HuH-7 (cell line): Measurements from ENCODE around the gene HSDL1.

Source experiments
- DNase-seq: peaks from one replicate; pipeline ENCODE4 v3.0.0; 2011; ENCODE audit warnings: low spot score

The HSDL1 gene

GRCh38 chr16:84144859-84145639, at the start of gene HSDL1, which contains the start of gene DNAAF1:
TSS of gene HSDL1 (minus strand) at chr16:84145177. CDS start at chr16:84131321, 13,856 bp downstream.
TSS of gene DNAAF1 (plus strand) at chr16:84145308. CDS start at chr16:84145441, 133 bp downstream.
- peak; percentile 95 for DNase-seq

DNA sequence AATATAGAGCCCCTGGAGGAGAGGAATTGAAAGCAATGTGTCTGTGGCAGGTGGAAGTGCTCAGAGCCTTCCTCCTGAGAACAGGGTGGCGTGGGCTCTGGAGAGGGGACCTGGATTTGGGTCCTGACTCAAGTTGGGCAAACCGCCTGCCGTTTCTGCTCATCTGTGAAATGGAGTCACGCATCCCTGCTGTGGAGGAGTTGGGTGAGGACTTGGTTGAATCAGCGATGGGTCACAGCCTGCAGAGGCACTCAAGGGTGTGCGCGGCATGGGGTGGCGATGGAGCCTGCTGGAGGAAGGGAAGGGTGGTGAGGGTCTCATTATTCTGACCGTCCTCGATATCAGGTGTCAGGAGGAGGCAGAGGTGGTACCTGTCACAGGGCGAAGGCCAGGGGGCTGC, 49.0 kb upstream of the HSDL1 start:
- DNase-seq, result no peak

- no peak for DNase-seq
These were observed 48.5 kb upstream of the HSDL1 start for GRCh38 chr16:84193480-84193879.

- no peak for DNase-seq
These were observed 46.5 kb upstream of the HSDL1 start for GRCh38 chr16:84191466-84191865.

DNA sequence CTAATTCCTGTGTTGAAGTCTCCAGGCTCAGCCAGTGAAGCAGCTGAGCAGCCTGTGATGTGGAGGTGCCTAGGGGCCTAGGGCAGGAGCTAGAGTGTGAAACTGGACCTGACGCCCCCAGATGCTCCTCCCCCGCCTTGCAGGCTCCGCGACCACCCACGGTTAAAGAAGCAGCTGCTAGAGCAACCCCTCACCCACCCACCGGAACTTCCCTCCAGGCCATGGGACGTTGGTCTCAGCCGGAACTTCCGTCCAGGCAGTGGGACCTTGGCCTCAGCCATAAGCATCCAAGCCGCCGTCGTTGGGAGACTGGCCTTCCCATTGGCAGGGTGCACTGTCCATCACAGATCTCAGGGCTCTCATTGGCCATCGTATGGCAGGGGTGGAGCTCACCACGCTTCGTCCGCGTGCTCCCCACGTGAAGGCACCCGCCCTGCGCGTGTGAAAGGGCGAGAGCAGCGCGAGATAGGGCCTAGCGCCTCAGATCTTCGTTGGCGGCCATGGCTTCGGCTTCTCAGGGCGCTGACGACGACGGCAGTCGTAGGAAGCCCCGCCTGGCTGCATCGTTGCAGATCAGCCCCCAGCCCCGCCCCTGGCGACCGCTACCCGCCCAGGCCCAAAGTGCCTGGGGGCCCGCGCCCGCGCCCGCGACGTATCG, 45.9 kb upstream of the HSDL1 start, which contains the start of gene ADAD2:
Gene ADAD2, plus strand, starts transcription at position 427 of the 658 bp plus-strand sequence. Its CDS starts 74 bp downstream, at position 501.
- DNase-seq, result no peak

DNA sequence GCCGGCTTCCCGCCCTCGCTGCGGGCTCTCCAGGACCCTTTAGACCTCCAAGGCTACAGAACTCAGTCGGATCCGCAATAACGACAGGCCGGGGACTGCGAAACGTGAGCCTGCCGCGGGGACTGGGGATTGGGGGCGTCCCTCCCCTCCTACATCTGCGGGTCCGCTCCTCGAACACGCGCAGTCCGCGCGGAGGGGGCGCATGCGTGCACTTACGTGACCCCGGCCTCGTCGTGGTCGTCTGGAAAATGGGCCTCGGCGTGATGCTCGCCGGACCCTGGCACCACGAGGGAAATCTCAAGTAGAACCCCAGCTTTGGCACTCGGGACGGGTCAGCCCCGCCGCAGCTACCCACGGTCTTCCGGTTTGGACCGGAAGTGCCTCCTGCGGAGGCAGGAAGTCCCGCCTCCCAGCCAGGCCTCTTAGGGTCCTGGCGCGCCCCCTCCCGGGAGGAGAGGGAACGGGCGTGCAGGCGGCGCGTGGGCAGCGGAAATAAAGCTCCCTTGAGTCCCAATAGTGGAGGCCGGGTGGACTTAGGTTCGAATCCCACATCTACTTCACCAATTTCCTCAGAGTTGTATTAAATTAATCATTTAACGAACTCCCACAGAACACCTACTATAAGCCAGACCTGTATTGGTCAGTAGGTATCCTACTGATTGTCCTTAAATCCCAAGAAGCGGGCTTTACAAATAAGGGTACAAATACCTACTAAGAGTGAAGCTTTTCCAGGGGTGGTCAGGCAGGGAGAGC, 41.9 kb upstream of the HSDL1 start, which contains the start of gene TAF1C:
Gene TAF1C, minus strand, starts transcription at position 373 of the 753 bp plus-strand sequence. CDS start 2,069 bp downstream, outside the sequence.
- DNase-seq, result peak; percentile 98

GRCh38 chr16:84184775-84185174, 39.8 kb upstream of the HSDL1 start:
- no peak for DNase-seq

GRCh38 chr16:84183911-84184591, 39.1 kb upstream of the HSDL1 start:
- DNase-seq, result no peak

DNA sequence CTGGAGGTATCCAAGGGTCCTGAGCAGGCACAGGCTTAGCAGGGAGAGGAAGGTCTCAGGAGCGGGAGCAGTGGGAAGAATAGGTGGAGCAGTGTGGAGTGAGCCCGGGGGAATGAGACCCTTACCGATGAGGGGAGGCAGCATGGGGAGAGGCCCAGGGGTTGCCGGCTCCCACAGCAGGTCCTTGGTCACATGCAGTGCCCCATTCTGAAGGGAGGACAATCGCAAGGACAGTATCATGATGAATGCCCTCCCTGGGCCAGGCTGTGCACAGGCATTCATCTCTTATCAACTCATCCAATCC, 38.5 kb upstream of the HSDL1 start:
- DNase-seq, result no peak

DNA sequence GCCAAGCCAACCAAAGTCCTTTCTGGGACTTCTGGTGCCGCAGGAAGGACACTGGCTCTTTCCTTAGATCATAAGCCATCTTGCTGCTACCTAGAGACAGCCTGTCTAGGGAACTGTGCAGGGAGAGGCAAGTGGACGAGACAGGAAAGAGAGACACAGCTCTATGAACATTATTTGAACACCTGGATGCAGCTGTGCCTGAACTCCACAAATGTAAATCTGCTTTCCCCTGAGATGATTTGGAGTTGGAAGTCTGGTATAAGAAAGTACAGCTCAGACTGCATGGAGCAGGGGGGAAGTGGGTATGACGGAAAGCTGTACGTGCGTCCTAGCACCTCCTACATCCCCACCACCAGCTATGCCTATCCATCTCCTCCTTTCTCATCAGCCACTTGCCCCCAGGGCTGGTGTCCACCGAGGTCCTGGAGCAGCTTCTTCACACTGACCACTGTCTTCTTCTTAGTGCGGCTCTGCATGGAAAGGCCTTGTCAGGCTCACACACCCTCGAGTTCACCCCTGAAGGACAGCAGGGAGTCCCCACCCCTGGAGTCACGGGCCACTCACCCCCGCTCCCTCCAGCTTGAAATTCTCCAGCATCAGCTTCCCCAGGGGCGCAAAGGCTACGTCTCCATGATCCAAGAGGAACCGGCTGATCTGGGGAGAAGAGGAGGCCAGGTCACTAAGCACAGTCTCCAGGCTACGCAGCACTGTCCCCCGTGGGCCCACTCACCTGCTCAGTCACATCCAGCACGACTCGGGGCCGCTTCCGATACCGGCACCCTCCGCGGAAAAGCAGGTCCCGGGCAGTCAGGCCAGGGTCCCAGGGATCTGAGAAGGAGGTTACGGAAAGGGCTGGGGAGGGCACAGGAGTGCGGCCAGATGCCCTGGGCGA, 37.9 kb upstream of the HSDL1 start:
- DNase-seq, result no peak

GRCh38 chr16:84182104-84182503, 37.1 kb upstream of the HSDL1 start:
- no peak for DNase-seq

DNA sequence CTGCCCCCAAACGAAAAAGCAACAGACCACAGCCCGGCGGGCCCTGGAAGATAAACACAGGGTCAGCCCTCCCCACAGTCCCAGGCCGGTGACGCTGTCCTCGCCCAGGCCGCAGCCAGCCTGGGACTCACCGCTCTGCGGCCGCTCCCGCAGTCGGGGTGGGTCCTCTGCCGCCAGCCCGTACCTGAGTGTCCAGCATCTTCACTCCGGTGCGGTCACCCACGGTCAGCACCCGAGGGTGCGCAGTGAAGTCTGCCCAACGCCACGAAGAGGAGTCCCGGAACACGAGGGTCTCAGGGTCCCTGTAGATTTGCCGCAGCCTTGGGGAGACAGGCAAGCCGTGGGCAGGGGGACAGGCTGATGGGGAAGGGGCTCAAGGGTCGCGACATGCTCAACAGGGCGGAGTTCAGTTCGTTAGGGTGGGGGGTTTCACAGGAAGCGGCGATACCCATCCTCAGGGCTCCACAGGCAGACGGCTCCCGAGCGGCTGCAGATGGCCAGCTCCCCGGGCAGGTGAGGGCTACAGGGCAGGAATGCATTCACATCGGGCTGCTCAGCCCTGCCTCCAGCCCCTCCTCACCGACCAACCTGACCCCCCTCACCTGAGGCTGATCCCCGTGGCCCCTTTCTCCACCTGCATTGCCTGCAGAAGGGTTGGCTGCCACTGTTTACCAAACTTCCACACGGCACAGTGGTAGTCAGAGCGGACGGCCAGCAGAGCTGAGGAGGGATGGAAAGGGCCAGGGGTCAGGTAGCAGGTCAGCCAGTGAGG, 36.4 kb upstream of the HSDL1 start:
- no peak for DNase-seq

- no peak for DNase-seq
These were observed 35.7 kb upstream of the HSDL1 start for GRCh38 chr16:84180519-84181140.

GRCh38 chr16:84179612-84180320, 34.8 kb upstream of the HSDL1 start:
- no peak for DNase-seq

GRCh38 chr16:84178892-84179611, 34.1 kb upstream of the HSDL1 start:
- DNase-seq, result no peak

DNA sequence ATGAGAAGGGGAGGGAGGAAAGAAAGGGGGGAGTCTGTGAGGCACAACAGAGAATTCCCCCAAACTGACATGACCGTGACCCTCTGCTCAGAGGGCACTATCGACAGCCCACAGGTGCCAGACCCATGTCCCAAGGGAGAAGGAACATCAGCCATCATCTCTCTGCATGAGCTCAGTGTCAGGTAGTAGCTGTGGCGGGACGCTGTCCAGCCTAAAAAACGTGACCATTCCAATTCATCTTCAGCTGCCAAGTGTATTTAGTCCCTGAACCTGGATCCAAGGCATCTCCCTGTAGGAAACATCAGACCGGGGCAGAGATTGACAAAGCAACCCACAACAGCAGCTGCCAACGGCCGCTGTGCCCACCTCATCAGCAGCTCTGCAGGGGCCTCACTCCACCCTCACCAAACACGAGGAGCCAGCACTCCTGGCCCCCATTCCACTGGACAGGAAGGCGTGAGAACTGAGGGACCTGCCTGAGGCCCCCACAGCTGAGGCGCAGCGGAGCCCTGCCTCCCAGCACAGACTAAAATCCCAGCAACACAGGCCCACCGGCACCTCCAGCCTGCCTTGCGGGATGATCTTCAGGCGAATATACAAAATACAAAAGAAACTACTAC, 33.3 kb upstream of the HSDL1 start:
- no peak for DNase-seq

DNA sequence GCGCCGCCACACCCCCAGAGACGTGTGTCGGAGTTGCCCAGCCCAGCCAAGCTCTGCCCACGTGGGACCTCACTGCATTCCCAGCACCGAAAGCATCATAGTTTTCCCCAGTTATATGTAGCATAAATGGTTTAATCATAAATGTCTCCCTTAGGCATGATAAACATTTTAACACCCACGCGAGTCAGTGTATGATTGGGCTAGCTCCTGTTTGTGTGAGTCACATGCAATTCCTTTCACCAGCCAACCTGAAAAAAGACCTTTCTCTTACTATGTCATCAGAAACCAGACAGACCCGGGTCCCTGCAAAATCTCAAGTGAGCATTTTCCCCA, 32.7 kb upstream of the HSDL1 start:
- no peak for DNase-seq
